Esophagus muscularis mucosa (tissue), 4 donors: ENCODE data around the gene RPP25L. TPM values are rescaled to one million over a fixed set of nuclear protein-coding genes. Genes with fewer than 3 reads are reported as not detected.

Experiments used
- DNase-seq: peaks from one replicate; pipeline ENCODE4 v3.0.0-alpha.2; 2017; ENCODE audit errors: extremely low spot score
- H3K27ac ChIP-seq, 4 donors: fragments of 200-600 bp; sonication (generic); replicated peaks in 1 of 4; 1 replicate in 3 of 4; 2 replicates in 1 of 4; pipeline ENCODE4 v1.5.1; 2016 to 2019; ENCODE audit warnings: mild to moderate bottlenecking in 1 of 4
- H3K27me3 ChIP-seq, 4 donors: fragments of 200-600 bp; sonication (generic); one replicate each; pipeline versions ENCODE4 v1.5.1 to v1.6.0; 2016 to 2019
- H3K36me3 ChIP-seq, 4 donors: fragments of 200-600 bp; sonication (generic); one replicate each; pipeline ENCODE4 v1.5.1; 2016 to 2019
- H3K4me1 ChIP-seq, 4 donors: fragments of 200-600 bp; sonication (generic); one replicate each; pipeline ENCODE4 v1.5.1; 2016 to 2019
- H3K4me3 ChIP-seq, 4 donors: fragments of 200-600 bp; sonication (generic); 1 replicate in 2 of 4; 2 replicates in 2 of 4; pipeline ENCODE4 v1.5.1; 2016 to 2019; ENCODE audit warnings: mild to moderate bottlenecking in 4 of 4, moderate library complexity in 1 of 4
- H3K9me3 ChIP-seq, 4 donors: fragments of 200-600 bp; sonication (generic); 1 replicate in 3 of 4; 2 replicates in 1 of 4; pipeline ENCODE4 v1.5.1; 2016 to 2019
- EP300 ChIP-seq: sonication (generic); formaldehyde crosslinking; IDR thresholded peaks from one replicate; pipeline ENCODE4 v1.6.1; 2017; ENCODE audit warnings: antibody characterized with exemption
- POLR2A ChIP-seq: fragments of 450-650 bp; IDR thresholded peaks from one replicate; pipeline ENCODE4 v1.6.1; 2017; ENCODE audit warnings: antibody characterized with exemption, moderate library complexity, mild to moderate bottlenecking, low read depth
- POLR2AphosphoS5 ChIP-seq, 2 donors: sonication (generic); formaldehyde crosslinking; IDR thresholded peaks; one replicate each; pipeline ENCODE4 v1.6.1; 2017; ENCODE audit warnings: antibody characterized with exemption in 2 of 2
- WGBS: methylation state at CpG from one replicate; pipeline ENCODE4 v1.1.5; 2018; 5-methylcytosine and 5-hydroxymethylcytosine counted together
- intact Hi-C: fragments of 100-400 bp; cut with DNase I; formaldehyde crosslinking; loops from one replicate; pipeline ENCODE4 v1.15.1; 2023
- total RNA-seq, 4 donors: library from RNA; depleted of rRNA; stranded (reverse); fragments of >200 nt; gene quantifications; one replicate each; pipeline versions ENCODE4 v1.1.0 to v1.2.1, GENCODE V29; 2016
- TF ChIP-seq, protein P1 (sequence below), 3 experiments: fragments of 200-600 bp in 2 of 3; fragments of 450-650 bp in 1 of 3; sonication (generic) in 2 of 3; IDR thresholded peaks; one replicate each; pipeline ENCODE4 v1.5.1; 2017 to 2019; ENCODE audit warnings: antibody characterized with exemption in 3 of 3, mild to moderate bottlenecking in 2 of 3, moderate library complexity in 1 of 3

RPP25L gene
- total RNA-seq, 4 donors from 2014 or later = 11.6 to 26.7 (median 20.2) TPM

DNA sequence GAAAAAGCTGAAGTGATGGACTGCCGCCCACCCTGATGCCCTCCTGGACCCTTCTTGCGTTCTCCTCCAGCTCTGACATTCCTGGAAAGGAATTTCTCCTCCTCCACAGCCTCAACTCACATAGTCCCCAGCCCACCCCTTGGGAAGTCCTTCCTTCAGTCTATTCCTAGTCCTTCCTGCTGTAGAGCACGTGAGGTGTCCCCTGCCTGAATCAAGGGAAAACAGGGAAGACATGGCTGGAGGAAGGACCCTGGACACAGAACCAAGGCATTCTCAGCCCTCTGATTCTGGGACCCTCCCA, 13.2 kb upstream of the RPP25L start:
- no peaks in the 10 kb centered on the region for H3K36me3 ChIP-seq
- intact Hi-C loops = no loop called here
- H3K27ac ChIP-seq = no peak overlapping the region
- WGBS = 75% methylated on average over 3 of the region's 3 CpGs
- peaks cover 0 to 86% (median 66%) of the 10 kb centered on the region in 4 donors for H3K27me3 ChIP-seq
- H3K4me3 ChIP-seq = no peak overlapping the region
- H3K9me3 ChIP-seq = no peaks in the 10 kb centered on the region
- TF ChIP-seq EP300 (no peak), POLR2A (no peak), POLR2AphosphoS5 (IDR thresholded peaks at IDR 0.05) (no peak)
- TF ChIP-seq, protein P1, sequence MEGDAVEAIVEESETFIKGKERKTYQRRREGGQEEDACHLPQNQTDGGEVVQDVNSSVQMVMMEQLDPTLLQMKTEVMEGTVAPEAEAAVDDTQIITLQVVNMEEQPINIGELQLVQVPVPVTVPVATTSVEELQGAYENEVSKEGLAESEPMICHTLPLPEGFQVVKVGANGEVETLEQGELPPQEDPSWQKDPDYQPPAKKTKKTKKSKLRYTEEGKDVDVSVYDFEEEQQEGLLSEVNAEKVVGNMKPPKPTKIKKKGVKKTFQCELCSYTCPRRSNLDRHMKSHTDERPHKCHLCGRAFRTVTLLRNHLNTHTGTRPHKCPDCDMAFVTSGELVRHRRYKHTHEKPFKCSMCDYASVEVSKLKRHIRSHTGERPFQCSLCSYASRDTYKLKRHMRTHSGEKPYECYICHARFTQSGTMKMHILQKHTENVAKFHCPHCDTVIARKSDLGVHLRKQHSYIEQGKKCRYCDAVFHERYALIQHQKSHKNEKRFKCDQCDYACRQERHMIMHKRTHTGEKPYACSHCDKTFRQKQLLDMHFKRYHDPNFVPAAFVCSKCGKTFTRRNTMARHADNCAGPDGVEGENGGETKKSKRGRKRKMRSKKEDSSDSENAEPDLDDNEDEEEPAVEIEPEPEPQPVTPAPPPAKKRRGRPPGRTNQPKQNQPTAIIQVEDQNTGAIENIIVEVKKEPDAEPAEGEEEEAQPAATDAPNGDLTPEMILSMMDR (IDR thresholded peaks at IDR 0.05) = no peak
- DNase-seq = no peak
- H3K4me1 ChIP-seq = peaks cover 18 to 45% (median 36%) of the 10 kb centered on the region in 4 donors

DNA sequence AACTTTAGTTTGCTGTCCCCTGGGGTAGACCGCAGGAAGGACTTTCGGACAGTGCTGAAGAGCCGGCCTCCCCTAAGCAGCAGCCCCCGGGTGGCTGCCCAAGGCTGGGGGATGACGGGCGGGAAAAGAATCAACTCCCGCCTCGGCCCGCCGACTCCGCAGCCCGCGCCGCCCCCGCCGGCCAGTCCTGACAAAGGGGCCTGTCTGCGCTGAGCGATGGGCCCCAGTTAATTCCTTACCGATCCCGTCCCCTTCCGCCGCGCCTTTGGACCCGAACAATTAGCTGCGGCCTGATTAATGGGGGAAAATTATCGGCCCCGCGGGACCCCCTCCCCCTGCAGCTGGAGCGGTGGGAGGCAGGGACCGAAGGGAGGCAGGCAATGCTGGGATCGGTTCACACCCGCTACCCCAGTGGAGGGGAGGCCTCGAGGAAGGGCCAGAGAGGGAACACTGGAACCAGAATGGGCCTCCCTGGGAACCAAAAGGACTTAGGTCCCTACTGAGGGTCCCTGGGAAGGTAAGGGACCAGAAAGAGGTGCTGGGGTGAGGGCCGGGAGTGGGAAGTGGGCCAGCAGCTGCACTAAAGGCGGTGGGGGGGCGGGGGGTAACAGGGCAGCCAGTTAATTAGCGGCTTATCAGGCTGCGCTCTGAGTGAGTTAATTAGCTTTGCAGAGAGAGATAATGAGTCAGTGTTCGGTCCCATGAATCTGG, 12.7 kb upstream of the RPP25L start:
- no peaks in the 10 kb centered on the region for H3K9me3 ChIP-seq
- 25% methylated on average over 22 of the region's 39 CpGs for WGBS
- no peak overlapping the region for H3K27ac ChIP-seq
- intact Hi-C loops = no loop called here
- DNase-seq = no peak
- peaks cover 0 to 81% (median 65%) of the 10 kb centered on the region in 4 donors for H3K27me3 ChIP-seq
- peaks cover 21 to 50% (median 39%) of the 10 kb centered on the region in 4 donors for H3K4me1 ChIP-seq
- TF ChIP-seq, protein P1 (IDR thresholded peaks at IDR 0.05) = no peak
- TF ChIP-seq EP300 (no peak), POLR2AphosphoS5 (IDR thresholded peaks at IDR 0.05) (no peak), POLR2A (no peak)
- H3K36me3 ChIP-seq = no peaks in the 10 kb centered on the region
- H3K4me3 ChIP-seq = no peak overlapping the region

DNA sequence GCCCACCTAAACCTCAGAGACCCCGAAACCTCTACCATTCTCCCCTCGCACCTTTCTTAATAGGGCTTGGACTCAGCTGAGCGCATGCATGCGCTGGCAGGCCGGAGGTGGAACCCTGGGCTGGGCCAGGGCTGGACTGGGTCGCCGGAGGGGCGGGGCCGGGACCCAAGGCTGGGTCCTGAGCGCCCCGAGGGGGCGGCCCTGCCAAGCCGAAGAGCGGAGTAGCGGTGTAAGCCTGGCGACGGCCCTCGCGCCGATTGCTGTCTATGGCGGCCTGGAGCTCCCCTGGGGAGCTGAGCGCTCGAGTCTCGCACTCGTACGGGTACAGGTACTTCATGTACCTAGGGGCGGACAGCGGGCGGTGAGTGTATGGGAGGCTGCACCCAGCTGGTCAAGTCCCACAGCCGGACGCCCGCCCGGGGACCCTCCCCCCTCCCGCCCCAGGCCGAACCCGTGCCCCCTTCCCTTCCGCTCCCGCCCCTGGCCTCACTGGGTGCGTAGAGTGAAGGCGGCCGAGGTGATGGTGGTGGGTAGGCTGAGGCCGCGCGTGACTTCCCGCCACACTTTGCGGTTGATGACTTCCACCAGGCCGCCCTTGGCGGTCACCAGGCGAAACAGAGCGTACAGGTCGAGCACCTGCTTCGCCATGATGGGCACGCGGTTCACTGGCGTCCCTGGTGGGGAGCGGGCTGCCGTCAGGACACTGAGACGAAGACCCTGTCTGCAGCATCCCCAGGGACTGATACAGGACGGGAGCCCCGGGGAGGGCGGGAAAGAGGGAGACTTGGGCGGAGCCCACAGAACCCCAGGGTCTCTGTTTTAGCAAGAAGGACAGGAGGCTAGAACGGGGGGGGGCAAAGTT, 11.7 kb upstream of the RPP25L start:
- Histone ChIP-seq H3K4me3 (peak overlapping the region in 3 of 4 donors; percentile 5 to 32 (median 6)), H3K9me3 (no peaks in the 10 kb centered on the region), H3K4me1 (peaks cover 28 to 51% (median 37%) of the 10 kb centered on the region in 4 donors), H3K27ac (no peak overlapping the region), H3K36me3 (peaks cover 0 to under 1% (median under 1%) of the 10 kb centered on the region in 4 donors), H3K27me3 (peaks cover 0 to 71% (median 60%) of the 10 kb centered on the region in 4 donors)
- no peak for DNase-seq
- 13% methylated on average over 18 of the region's 63 CpGs for WGBS
- TF ChIP-seq EP300 (no peak), POLR2A (no peak), POLR2AphosphoS5 (IDR thresholded peaks at IDR 0.05) (no peak)
- TF ChIP-seq, protein P1 (IDR thresholded peaks at IDR 0.05) = no peak
- intact Hi-C loops = no loop called here

DNA sequence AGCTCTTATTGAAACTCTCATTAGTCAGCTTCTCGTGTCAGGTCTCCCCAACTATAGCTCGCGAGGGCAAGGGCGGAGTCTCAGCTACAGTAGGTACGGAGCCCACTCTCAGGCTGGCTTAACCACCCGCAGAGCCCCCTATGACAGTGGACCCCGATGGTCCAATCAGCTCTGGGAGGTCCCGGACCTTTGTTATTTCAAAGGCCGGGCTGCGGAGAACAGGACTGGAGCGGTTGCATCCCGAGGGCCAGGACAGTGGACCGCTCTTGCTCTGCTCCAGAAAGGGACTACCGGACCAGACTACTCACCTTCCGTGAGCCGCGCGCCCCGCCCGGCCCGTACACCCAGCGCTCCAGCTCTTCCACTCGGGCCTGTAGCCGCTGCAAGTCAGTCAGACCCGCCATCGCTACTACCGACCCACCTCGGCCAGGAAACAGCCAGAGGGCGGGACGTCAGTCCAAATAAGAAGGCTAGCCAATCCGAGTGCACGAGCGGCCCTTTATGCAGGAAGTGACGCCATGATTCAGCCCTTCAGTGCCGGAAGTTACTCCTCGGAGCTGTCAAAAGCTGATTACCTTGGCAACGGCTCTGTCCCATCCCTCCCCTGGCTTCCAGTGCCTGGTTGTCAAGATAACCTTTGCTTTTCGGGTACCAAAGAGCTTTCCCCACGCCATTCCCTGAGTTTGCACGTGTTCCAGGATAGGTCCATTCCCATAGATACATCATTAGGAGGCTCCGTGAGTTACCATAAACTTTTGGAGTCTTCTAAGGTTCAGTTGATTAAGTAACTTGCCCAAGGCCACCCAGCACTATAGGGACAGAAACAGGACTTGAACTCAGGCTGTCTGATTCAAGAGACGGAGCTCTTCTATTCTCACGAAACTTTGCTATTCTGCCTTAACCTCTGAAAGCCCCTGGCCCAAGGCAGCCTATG, 8.4 kb upstream of the RPP25L start, which contains the start of gene DCTN3:
Gene DCTN3 (minus strand): TSS at position 435 of the 934 bp plus-strand sequence. CDS start 31 bp downstream, at position 404.
- peaks cover 25 to 34% (median 33%) of the 10 kb centered on the region in 4 donors for H3K36me3 ChIP-seq
- intact Hi-C loops = no loop called here
- H3K4me1 ChIP-seq = peaks cover 24 to 42% (median 28%) of the 10 kb centered on the region in 4 donors

More for the DNA sequence above, 8.4 kb upstream of the RPP25L start, which contains the start of gene DCTN3:
- no peaks in the 10 kb centered on the region for H3K9me3 ChIP-seq
- H3K4me3 ChIP-seq = peak within 1 kb of the TSS; percentile 79 to 97 (median 86)
- peak; percentile 98 for DNase-seq
- peak within 1 kb of the TSS; percentile 50 to 75 (median 62) for H3K27ac ChIP-seq
- TF ChIP-seq, protein P1 (IDR thresholded peaks at IDR 0.05) = no peak
- peak; percentile 80 to 84 for TF ChIP-seq POLR2AphosphoS5 (IDR thresholded peaks at IDR 0.05)
- TF ChIP-seq EP300 = no peak
- no peak for TF ChIP-seq POLR2A
- WGBS = 12% methylated on average over 17 of the region's 43 CpGs
- peaks cover 0 to 38% (median 30%) of the 10 kb centered on the region in 4 donors for H3K27me3 ChIP-seq
